ENCODE measurements around the gene GRIPAP1.
"Not testable (repeated sequence)": the region's sequence is repeated elsewhere in the genome, so short reads cannot be mapped to it uniquely, and the experiment has no call there.

GRIPAP1 gene

GRCh38 chrX:48997455-48997854 is 4.6 kb downstream of the GRIPAP1 start:
- DNase-seq: no peak

DNA sequence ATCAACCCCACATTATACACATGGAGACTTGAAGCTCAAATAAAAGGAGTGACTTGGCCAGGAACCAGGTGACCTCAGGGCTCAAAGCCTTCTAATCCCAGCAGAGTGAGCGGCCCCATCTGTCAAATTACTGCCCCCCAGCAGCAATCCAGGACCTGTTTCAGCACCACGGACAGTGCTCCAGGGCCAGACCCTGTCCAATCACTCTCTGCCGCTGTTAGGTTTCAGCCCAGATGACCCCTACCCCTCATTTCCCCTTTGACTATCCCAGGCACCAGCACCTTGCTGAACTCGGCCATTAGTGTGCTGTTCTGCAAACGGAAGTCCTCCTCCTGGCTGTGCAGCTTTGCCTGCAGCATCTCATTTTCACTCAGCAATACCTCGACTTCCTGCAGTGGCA is 5.1 kb downstream of the GRIPAP1 start:
- DNase-seq: no peak

DNA sequence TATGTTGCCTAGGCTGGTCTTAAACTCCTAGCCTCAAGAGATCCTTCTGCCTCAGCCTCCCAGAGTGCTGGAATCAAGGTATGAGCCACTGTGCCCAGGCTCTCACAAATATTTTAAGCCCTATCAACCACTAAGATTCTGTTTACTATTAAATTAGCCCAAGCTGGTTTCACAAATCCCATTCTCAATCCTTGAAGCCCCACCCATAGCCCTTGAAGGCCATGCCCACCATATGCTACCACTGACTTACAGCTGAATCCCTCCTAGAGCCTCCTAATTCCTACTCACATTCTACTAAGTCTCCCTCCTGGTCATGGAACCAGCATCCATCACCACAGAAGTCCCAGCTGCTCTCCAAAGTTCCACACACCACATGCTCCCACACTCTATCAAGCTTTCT is 9.7 kb downstream of the GRIPAP1 start:
- DNase-seq: no peak

DNA sequence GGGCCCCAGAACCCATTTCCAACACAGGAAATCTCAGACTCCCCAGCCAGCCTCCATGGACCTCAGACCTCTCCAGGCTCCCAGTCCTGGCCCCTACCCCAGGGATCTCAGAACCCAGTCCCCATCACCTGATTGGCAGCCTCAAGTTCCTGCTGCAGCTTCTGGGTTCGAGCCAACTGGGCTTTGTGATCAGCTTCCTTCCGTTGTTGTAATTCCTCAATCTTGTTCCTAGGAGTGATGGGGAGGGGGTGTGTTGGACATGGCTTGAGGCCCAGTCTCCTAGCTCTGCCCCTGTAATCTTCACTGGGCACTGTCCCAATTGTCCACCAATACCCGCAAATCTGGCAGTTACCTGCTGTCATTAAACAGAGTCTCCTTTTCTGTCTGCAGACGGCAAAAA is 12.6 kb downstream of the GRIPAP1 start:
- DNase-seq: no peak

GRCh38 chrX:48983896-48984295 is 18.2 kb downstream of the GRIPAP1 start:
- DNase-seq: no peak

DNA sequence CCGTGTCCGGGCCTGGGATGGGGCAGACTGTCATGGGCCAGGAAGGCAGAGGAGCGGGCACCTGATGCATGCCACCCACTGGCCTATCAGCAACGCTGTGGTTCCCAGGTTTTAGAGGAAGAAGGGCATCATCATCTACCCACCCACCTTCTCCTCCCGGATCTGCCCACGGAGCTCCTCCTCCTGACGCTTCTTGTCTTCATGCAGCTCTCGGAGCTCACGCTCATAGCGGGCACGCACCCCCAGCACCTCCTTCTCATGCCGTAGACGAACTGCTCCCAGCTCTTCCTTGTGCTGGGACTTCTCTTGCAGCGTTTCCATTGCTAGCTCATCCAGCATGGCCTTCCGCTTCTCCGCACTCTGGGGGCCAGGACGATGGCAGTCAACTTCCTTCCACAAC is 19.0 kb downstream of the GRIPAP1 start:
- DNase-seq: peak in 17 of 56 donors; percentile 1 to 50 (median 7)

DNA sequence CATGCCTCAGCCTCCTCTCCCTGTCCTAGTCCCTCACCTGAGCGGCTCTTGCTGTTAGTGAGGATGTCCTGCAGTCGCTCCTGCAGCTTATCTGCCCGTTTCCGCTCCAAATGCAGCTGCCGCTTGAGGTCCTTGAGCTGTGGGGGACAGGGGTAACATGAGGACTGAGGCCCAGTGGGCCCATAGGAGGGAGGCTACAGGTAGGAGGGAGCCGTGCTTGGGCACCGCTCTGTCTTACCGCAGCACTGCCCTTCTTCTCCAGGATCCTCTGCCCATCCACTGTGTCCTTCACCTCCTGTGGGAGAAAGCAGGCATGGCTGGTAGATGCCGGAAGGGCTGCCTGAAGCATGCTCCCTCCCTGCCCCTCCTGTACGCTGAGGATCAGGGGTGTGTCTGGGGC is 20.9 kb downstream of the GRIPAP1 start:
- no peak for DNase-seq

DNA sequence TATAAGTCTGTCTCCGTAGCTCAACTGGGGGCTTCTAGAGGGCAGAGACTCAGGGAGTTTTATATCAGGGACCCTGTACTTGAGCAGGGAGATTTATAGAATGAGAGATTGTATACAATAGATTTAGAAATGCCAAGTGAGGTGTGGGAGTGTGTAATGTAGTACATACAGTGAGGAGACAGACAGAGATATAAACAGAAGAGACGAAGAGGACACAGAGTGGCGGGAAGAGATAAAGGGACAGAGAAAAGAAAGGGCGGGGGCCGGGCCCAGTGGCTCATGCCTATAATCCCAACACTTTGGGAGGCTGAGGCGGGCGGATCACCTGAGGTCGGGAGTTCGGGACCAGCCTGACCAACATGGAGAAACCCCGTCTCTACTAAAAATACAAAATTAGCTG is 21.7 kb downstream of the GRIPAP1 start:
- DNase-seq: not testable (repeated sequence)

DNA sequence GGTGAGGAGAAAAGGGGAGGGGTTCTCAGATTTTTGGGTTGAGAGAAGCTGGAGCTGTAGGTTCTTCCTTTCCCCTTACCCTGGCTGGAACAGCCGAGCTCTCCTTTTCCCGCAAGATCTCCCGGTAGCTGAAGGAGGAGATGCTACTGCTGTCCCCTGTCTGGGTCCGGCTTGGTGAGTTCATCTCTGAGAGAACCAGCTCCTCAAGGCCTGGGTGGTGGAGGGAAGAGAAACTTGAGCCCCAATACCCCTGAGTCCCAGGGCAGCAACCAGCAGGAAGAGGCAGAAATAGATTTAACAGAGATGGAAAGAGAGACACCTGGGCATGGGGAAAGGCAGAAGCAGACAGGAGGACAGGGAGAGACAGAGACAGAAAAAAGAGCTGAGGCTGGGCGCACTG is 23.8 kb downstream of the GRIPAP1 start:
- no peak for DNase-seq

DNA sequence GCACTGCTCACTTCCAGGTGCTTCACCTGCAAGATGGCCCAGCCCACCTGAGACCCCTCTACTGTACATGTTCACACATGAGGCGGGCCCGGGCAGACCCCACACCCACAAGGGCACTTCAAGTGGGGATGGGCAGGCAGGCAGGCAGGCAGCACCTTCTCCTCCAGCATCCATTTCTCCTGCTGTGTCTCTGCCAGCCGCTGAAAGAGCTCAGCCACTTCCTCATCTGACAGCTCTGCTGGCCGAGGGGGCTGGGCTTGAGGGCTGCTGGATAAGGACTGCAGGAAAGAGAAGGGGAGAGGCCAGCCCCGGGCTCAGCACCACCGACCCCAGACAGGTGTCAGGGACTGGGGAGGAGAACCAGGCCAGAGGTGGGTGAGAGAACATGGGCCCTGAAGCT is 26.0 kb downstream of the GRIPAP1 start:
- DNase-seq: no peak

DNA sequence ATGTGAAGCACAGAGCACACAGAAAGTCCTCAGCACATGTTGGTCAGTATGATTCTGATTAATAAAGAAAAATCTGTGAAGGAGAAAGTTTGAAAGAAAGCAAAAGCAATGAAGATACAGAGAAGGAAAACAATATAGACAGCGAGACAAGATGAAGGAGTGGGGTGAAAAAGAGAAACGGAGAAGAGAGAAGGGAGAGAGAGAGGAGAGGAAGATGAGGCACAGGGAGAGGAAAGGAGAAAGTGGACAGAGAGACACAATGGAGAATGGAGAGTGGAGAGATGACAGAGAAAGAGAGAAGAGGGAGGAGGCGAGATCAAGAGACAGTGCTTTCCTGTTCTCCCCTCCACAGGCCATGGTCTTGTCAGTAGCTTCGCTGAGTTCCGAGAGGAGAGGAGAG is 26.5 kb downstream of the GRIPAP1 start:
- DNase-seq: no peak

GRCh38 chrX:48975041-48975440 is 27.0 kb downstream of the GRIPAP1 start:
- no peak for DNase-seq

GRCh38 chrX:48974574-48974973 is 27.5 kb downstream of the GRIPAP1 start:
- DNase-seq: no peak

DNA sequence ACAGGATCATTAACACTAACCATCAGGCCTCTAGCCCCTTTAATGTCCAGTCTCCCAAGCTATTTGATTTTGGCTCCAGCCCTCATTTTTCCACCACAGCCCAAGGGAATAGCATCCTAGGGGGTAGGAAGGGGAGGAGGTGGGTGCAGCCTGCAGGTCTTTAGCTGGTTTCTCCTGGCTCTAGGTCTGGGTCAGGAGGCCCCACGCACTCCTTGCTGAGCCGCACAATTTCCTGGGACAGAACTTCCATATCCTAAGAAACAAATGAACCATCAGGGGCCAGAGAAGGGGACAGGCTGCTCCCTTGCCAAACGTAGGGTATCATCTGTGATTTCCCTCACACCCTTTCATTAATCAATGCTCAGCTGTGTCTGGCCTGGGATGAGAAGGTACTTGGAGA is 28.0 kb downstream of the GRIPAP1 start:
- no peak for DNase-seq

DNA sequence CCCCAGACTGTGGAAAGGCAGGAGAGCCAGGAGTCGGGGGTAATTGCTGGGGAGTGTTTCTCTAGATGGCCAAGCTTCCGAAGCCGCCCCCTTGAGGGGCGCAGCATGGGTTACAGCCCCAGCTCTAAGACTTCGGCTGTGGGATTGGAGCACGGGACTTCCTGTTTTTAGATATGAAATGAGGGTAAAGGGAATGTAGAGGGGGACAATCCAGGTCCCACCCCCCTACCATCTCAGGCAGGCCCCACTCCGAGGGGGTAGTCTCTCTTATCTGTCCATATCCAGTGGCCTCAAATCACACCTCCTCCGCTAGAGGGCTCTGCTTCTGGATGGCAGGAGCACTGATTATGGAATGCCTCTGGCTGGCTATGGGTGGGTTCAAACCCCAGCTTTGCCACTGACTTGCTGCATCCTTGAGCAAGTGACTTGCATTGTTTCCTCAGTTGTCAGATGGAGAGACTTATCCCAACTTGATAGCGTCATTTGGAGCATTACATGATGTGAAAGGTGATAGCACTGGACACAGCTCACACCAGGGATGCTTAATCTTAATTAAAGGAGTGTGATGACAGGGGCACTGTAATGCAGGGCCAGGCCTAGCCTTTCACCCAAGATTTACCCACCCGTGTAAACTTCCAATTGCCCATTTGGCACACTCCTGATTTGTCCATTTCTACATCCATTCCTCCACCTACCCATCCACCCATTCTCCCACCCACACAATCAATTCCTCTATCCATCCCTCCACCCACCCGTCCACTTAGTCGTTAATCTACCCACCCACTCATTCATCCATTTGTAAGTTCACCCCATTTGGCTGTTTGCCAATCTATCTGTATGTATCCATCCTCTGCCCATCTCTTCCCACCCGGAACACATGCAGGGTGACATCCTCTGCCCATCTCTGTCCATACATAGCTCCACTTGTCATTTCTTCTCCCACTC is 29.6 kb downstream of the GRIPAP1 start:
- peak in 18 of 56 donors; percentile 0 to 40 (median 4) for DNase-seq

DNA sequence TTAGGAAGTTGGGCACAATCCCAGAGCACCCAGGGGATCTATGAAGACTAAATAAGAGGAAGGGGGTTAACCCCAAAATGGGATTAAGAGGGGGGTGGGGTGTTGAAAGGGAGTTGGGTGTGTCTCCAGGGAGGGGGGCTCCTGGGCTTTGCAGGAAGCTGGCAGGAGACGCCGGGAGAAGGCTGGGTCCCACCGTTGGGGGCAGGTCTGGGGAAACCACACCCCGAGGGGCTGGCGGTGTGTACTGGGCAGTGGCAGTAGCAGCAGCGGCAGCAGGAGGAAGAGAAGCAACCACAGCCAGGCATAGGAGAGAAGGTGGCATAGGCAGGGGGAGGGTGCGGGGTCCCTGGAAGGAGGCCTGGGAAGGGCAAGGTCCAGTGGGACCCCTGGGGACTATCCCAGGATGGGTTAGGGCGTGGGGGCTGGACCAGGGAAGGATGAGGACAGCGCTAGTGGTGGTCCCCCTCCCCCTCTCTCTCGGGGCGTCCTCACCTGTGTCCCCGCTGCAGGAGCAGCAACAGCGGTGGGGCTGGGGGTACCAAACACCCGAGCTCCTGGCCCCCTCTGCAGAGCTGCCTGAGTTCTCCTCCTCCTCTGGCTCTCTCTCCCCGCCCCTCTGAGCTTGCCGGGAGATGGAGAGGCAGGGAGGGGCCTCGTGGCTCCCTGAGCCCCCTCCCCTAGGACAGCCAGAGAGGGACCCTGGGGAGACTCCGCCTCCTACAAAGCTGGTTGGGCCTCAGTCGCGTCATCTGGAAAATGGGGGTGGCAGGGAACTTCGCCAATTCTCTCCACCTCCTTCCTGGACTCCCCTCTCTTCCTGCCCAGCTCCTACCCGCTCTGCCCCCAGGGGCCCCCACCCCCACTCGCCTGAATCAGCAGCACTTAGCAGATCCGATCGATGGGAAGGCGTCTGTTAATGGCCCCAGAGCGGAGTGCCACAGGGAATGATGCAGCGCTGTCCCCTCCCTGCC is 30.5 kb downstream of the GRIPAP1 start, which contains the start of gene KCND1:
Gene KCND1 (minus strand): TSS at position 596 of the 971 bp plus-strand sequence. CDS start 1,573 bp downstream, outside the sequence.
- peak in 33 of 56 donors; percentile 1 to 57 (median 14) for DNase-seq

- DNase-seq: no peak
Observed at GRCh38 chrX:48969471-48969870, 32.6 kb downstream of the GRIPAP1 start.

GRCh38 chrX:48968377-48968776 is 33.7 kb downstream of the GRIPAP1 start:
- DNase-seq: no peak

GRCh38 chrX:48966796-48967579 is 35.1 kb downstream of the GRIPAP1 start:
- DNase-seq: no peak

DNA sequence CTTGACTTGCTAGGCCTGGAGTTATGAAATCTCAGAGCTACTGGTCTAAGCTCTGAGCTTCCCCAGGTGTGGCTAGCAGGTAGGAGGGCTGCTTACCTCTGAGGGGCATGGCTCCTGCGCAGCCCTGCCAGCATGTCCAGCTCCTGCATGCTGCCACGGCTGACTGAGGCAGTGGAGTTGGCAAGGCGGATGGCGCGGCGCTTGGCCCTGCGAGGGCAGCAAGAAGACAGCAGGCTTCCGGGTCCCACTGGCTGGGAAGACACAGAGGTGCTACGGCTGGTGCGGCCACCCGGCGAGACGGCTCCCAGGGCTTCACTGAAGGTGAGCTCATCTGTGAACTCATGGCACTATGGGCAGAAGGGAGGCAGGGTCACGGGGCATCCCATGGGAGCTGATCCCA is 36.1 kb downstream of the GRIPAP1 start:
- DNase-seq: no peak

GRCh38 chrX:48961585-48962091 is 40.4 kb downstream of the GRIPAP1 start:
- DNase-seq: no peak
